ENCODE results near the gene TAF4. TPM values are rescaled to one million over a fixed set of nuclear protein-coding genes. Genes with fewer than 3 reads are reported as not detected.

Gene TAF4
- total RNA-seq, 3 donors from 2014 or later, result 11.1 to 13.0 (median 12.7) TPM

DNA sequence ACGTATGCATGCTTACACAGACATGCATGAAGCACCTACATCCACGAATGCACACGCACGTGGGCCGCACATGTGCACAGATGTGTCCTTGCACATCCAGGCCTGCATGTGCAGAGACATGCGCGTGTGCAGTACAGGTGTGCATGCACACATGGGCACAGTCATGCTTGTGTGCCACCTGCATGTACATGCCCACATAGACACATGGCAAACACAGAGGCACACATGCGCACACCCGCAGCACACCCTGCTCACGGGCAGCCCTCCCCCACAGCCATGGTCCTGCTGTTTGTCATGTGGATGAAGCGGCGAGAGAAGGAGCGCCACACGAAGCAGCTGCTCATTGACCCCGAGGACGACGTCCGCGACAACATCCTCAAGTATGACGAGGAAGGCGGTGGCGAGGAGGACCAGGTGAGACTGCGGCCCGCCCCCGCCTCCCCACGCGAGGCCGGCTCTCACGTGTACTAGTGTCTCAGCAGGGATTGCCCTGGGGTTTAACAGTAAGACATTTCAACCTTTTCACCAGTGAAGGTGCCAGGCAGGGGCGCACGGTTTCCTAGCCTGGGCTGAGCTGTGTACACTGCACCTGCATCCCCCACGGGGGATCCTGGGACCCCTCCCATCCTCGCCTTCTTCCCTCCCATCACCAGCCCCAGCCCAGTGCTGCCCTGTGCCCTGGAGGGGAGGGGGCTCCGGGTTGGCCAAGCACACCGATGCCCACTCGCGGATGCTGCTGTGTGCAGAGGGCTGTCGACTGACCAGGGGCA is 132.8 kb downstream of the TAF4 start:
- H3K36me3 ChIP-seq, result no peaks in the 10 kb centered on the region
- no peaks in the 10 kb centered on the region for H3K27me3 ChIP-seq
- no peak overlapping the region for H3K27ac ChIP-seq
- H3K4me3 ChIP-seq, result no peak overlapping the region
- DNase-seq (ENCODE audit: low spot score in 2 of 2), result peak in 1 of 2 donors; percentile 41
- intact Hi-C loops (cut with DNase I; ENCODE audit: low total_unique reads), result no loop called here
- H3K9me3 ChIP-seq, result peaks cover 0 to 10% of the 10 kb centered on the region in 2 donors
- H3K4me1 ChIP-seq, result no peaks in the 10 kb centered on the region
- TF ChIP-seq, protein P1, sequence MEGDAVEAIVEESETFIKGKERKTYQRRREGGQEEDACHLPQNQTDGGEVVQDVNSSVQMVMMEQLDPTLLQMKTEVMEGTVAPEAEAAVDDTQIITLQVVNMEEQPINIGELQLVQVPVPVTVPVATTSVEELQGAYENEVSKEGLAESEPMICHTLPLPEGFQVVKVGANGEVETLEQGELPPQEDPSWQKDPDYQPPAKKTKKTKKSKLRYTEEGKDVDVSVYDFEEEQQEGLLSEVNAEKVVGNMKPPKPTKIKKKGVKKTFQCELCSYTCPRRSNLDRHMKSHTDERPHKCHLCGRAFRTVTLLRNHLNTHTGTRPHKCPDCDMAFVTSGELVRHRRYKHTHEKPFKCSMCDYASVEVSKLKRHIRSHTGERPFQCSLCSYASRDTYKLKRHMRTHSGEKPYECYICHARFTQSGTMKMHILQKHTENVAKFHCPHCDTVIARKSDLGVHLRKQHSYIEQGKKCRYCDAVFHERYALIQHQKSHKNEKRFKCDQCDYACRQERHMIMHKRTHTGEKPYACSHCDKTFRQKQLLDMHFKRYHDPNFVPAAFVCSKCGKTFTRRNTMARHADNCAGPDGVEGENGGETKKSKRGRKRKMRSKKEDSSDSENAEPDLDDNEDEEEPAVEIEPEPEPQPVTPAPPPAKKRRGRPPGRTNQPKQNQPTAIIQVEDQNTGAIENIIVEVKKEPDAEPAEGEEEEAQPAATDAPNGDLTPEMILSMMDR (IDR thresholded peaks at IDR 0.05), result no peak
- TF ChIP-seq POLR2AphosphoS5 (IDR thresholded peaks at IDR 0.05), result no peak
- no peak for TF ChIP-seq POLR2A (IDR thresholded peaks at IDR 0.05)

- TF ChIP-seq, protein P1 (IDR thresholded peaks at IDR 0.05), result no peak
- TF ChIP-seq POLR2AphosphoS5 (IDR thresholded peaks at IDR 0.05) (no peak), POLR2A (IDR thresholded peaks at IDR 0.05) (no peak)
- peak in 1 of 2 donors; percentile 20 for DNase-seq (ENCODE audit: low spot score in 2 of 2)
- Histone ChIP-seq H3K27me3 (no peaks in the 10 kb centered on the region), H3K4me1 (no peaks in the 10 kb centered on the region), H3K4me3 (no peak overlapping the region), H3K9me3 (peaks cover 0 to 10% of the 10 kb centered on the region in 2 donors), H3K36me3 (no peaks in the 10 kb centered on the region), H3K27ac (no peak overlapping the region)
- intact Hi-C loops (cut with DNase I; ENCODE audit: low total_unique reads), result no loop called here
These were observed 133.5 kb downstream of the TAF4 start for GRCh38 chr20:61932199-61932592.

GRCh38 chr20:61931476-61932198 is 134.0 kb downstream of the TAF4 start:
- DNase-seq (ENCODE audit: low spot score in 2 of 2), result peak in 1 of 2 donors; percentile 40
- Histone ChIP-seq H3K36me3 (no peaks in the 10 kb centered on the region), H3K9me3 (peaks cover 0 to 10% of the 10 kb centered on the region in 2 donors), H3K27me3 (no peaks in the 10 kb centered on the region), H3K4me1 (no peaks in the 10 kb centered on the region), H3K4me3 (no peak overlapping the region), H3K27ac (no peak overlapping the region)
- TF ChIP-seq, protein P1 (IDR thresholded peaks at IDR 0.05), result no peak
- TF ChIP-seq POLR2AphosphoS5 (IDR thresholded peaks at IDR 0.05) (no peak), POLR2A (IDR thresholded peaks at IDR 0.05) (no peak)
- intact Hi-C loops (cut with DNase I; ENCODE audit: low total_unique reads), result no loop called here

- Histone ChIP-seq H3K36me3 (no peaks in the 10 kb centered on the region), H3K4me3 (no peak overlapping the region), H3K4me1 (no peaks in the 10 kb centered on the region), H3K27me3 (no peaks in the 10 kb centered on the region), H3K9me3 (peaks cover 0 to 10% of the 10 kb centered on the region in 2 donors), H3K27ac (no peak overlapping the region)
- DNase-seq (ENCODE audit: low spot score in 2 of 2), result peak in 1 of 2 donors; percentile 49
- TF ChIP-seq POLR2AphosphoS5 (IDR thresholded peaks at IDR 0.05) (no peak), POLR2A (IDR thresholded peaks at IDR 0.05) (no peak)
- TF ChIP-seq, protein P1 (IDR thresholded peaks at IDR 0.05), result no peak
- intact Hi-C loops (cut with DNase I; ENCODE audit: low total_unique reads), result no loop called here
These were observed 134.8 kb downstream of the TAF4 start for GRCh38 chr20:61930776-61931475.
